GM12878 (cell line): ENCODE data around the gene CCDC66. TPM values are rescaled to one million over a fixed set of nuclear protein-coding genes. Genes with fewer than 3 reads are reported as not detected.

Source experiments
- ATAC-seq: fragments of 200-7000 bp; cut with Tn5 transposase; 3 replicates; pipeline ENCODE4 v1.9.1; 2020; ENCODE audit warnings: mild to moderate bottlenecking, moderate library complexity
- BruUV-seq: library from RNA; stranded (reverse); fragments of 400-500 nt; replicated peaks from 2 replicates; lab custom pipeline; 2021; lab: Mats Ljungman, UMichigan
- CTCF ChIA-PET: fragments of 300-600 bp; sonication (Branson Sonifier 250); formaldehyde crosslinking; extraction: SDS; loops from one replicate; lab custom pipeline; 2021; ENCODE audit warnings: inconsistent platforms; lab: Yijun Ruan, JAX
- POLR2A ChIA-PET: fragments of 350-600 bp; formaldehyde crosslinking; extraction: SDS; loops from one replicate; lab custom pipeline; 2021; ENCODE audit warnings: inconsistent platforms; lab: Charles Lee
- RAD21 ChIA-PET: fragments of 300-600 bp; sonication (Branson Sonifier 250); formaldehyde crosslinking; loops from one replicate; lab custom pipeline; 2023; ENCODE audit warnings: antibody characterized with exemption; ENCODE audit not compliant: unreplicated experiment; lab: Charles Lee
- SMC1A ChIA-PET: fragments of 300-600 bp; sonication (Branson Sonifier 250); formaldehyde crosslinking; loops from one replicate; lab custom pipeline; 2023; ENCODE audit not compliant: unreplicated experiment, uncharacterized antibody; lab: Charles Lee
- DNase-seq: peaks from one replicate; pipeline ENCODE4 v3.0.0-alpha.2; 2011; ENCODE audit warnings: low read depth, low spot score
- FAIRE-seq: peaks from 3 replicates; lab custom pipeline; 2011; peaks lifted over from hg19 to GRCh38; lab: Jason Lieb, UNC
- H2AFZ ChIP-seq: 2 replicates; pipeline ENCODE4 v1.6.0; 2011; ENCODE audit warnings: low read depth, low read length, control low read depth; ENCODE audit not compliant: control insufficient read depth
- H3K27ac ChIP-seq: 2 replicates; pipeline ENCODE4 v1.5.1; 2011; ENCODE audit warnings: control low read depth; ENCODE audit not compliant: control insufficient read depth, insufficient read depth
- H3K27me3 ChIP-seq, 2 experiments: replicated peaks in 1 of 2; 2 replicates each; pipeline versions ENCODE4 v1.6.0 to v1.6.1; 2011; ENCODE audit warnings: low read length in 1 of 2; ENCODE audit not compliant: control insufficient read depth in 2 of 2, insufficient read depth in 2 of 2
- H3K36me3 ChIP-seq, 2 experiments: 2 replicates each; pipeline ENCODE4 v1.5.1; 2011; ENCODE audit warnings: low read length in 1 of 2; ENCODE audit not compliant: control insufficient read depth in 2 of 2, insufficient read depth in 2 of 2
- H3K4me1 ChIP-seq: 2 replicates; pipeline ENCODE4 v1.6.1; 2011; ENCODE audit warnings: mild to moderate bottlenecking, low read length, moderate library complexity, mixed read lengths; ENCODE audit not compliant: control insufficient read depth, insufficient read depth
- H3K4me2 ChIP-seq: 2 replicates; pipeline ENCODE4 v1.6.0; 2011; ENCODE audit warnings: control low read depth; ENCODE audit not compliant: control insufficient read depth, insufficient read depth
- H3K4me3 ChIP-seq: fragments of 200-600 bp; sonication (generic); 2 replicates; pipeline ENCODE4 v1.5.1; 2016
- H3K79me2 ChIP-seq: 2 replicates; pipeline ENCODE4 v1.6.0; 2011; ENCODE audit warnings: low read length; ENCODE audit not compliant: control insufficient read depth, insufficient read depth
- H3K9ac ChIP-seq: 2 replicates; pipeline ENCODE4 v1.8.0; 2011; ENCODE audit warnings: low read length, control low read depth, mixed read lengths; ENCODE audit not compliant: control insufficient read depth, insufficient read depth
- H3K9me3 ChIP-seq: replicated peaks from 3 replicates; pipeline ENCODE4 v1.5.1; 2011; ENCODE audit warnings: mild to moderate bottlenecking, low read length; ENCODE audit not compliant: control insufficient read depth, insufficient read depth
- H4K20me1 ChIP-seq: 2 replicates; pipeline ENCODE4 v1.6.0; 2011; ENCODE audit not compliant: control insufficient read depth, insufficient read depth
- ATF2 ChIP-seq: IDR thresholded peaks from 2 replicates; pipeline ENCODE4 v1.6.1; 2012; ENCODE audit warnings: low read length, inconsistent platforms
- BCLAF1 ChIP-seq: fragments of 450-650 bp; IDR thresholded peaks from 2 replicates; pipeline ENCODE4 v1.6.1; 2017; ENCODE audit warnings: antibody characterized with exemption, mild to moderate bottlenecking, moderate library complexity
- CTCF ChIP-seq, 3 experiments: IDR thresholded peaks in 2 of 3; conservative IDR thresholded peaks in 1 of 3; 2 replicates each; pipeline ENCODE4 v1.5.1; 2011; ENCODE audit warnings: low read depth in 3 of 3, low read length in 3 of 3, mild to moderate bottlenecking in 3 of 3, control low read depth in 2 of 3, moderate library complexity in 2 of 3, inconsistent platforms in 1 of 3, mixed read lengths in 1 of 3; ENCODE audit not compliant: control insufficient read depth in 2 of 3, insufficient read depth in 1 of 3; ENCODE audit errors: extremely low read depth in 1 of 3
- E2F4 ChIP-seq: IDR thresholded peaks from 2 replicates; pipeline ENCODE4 v1.6.1; 2012; ENCODE audit warnings: low read depth, low read length, improper control_type of control experiment
- E4F1 ChIP-seq: fragments of 450-650 bp; IDR thresholded peaks from 2 replicates; pipeline ENCODE4 v1.6.1; 2018; ENCODE audit warnings: borderline replicate concordance, mild to moderate bottlenecking; ENCODE audit not compliant: partially characterized antibody
- EED ChIP-seq: sonication (generic); IDR thresholded peaks from 2 replicates; pipeline ENCODE4 v1.6.1; 2016; ENCODE audit warnings: antibody characterized with exemption, low read depth
- JUND ChIP-seq: IDR thresholded peaks from 2 replicates; pipeline ENCODE4 v1.6.1; 2012; ENCODE audit warnings: low read depth, mild to moderate bottlenecking, low read length, improper control_type of control experiment, moderate library complexity
- KDM1A ChIP-seq: fragments of 200-600 bp; sonication (generic); IDR thresholded peaks from 2 replicates; pipeline ENCODE4 v1.6.1; 2016; ENCODE audit warnings: borderline replicate concordance
- NFYA ChIP-seq: IDR thresholded peaks from 2 replicates; pipeline ENCODE4 v1.6.1; 2011; ENCODE audit warnings: low read depth, mild to moderate bottlenecking, low read length, improper control_type of control experiment, borderline replicate concordance
- NRF1 ChIP-seq: conservative IDR thresholded peaks from 2 replicates; pipeline ENCODE4 v1.6.1; 2011; ENCODE audit warnings: mild to moderate bottlenecking, low read depth, low read length, improper control_type of control experiment
- ZBTB33 ChIP-seq: fragments of 450-650 bp; IDR thresholded peaks from 2 replicates; pipeline ENCODE4 v1.6.1; 2017; ENCODE audit warnings: mild to moderate bottlenecking
- WGBS: methylation state at CpG from one replicate; pipeline ENCODE4 v1.1.6; 2016; ENCODE audit warnings: low lambda C conversion rate; ENCODE audit not compliant: insufficient replicate concordance, insufficient coverage; ENCODE audit errors: missing lambda C conversion rate; 5-methylcytosine and 5-hydroxymethylcytosine counted together
- in situ Hi-C: fragments of 300-500 bp; cut with MboI; formaldehyde crosslinking; loops from 9 replicates; pipeline ENCODE4 v1.14.3; 2018; ENCODE audit warnings: mixed read lengths
- intact Hi-C: fragments of 100-400 bp; cut with micrococcal nuclease; formaldehyde crosslinking; loops from one replicate; pipeline ENCODE4 v1.14.2; 2022; ENCODE audit not compliant: unreplicated experiment
- polyA plus RNA-seq, 11 experiments: library from polyadenylated mRNA; depleted of rRNA in 4 of 11; unstranded in 6 of 11; stranded (reverse) in 5 of 11; fragments of >200 nt; fragmentation: Nextera tagmentation in 4 of 11; fragmentation: Illumina TruSeq in 1 of 11; extraction: Ambion mirVana in 4 of 11; extraction: Trizol in 1 of 11; gene quantifications; 1 replicate in 1 of 11; 2 replicates in 10 of 11; pipeline versions ENCODE4 v1.2.1 to v1.2.3, GENCODE V29; 2011 to 2016; ENCODE audit warnings: inconsistent platforms in 2 of 11, missing spikeins in 2 of 11, low read depth in 1 of 11
- total RNA-seq, 4 experiments: library from RNA; depleted of rRNA in 3 of 4; stranded (reverse); fragments of >200 nt in 3 of 4; fragmentation: Illumina TruSeq in 1 of 4; extraction: Trizol in 1 of 4; gene quantifications; 2 replicates each; pipeline versions ENCODE4 v1.2.1 to v1.2.3, GENCODE V29; 2013 to 2021

Gene CCDC66
- total and polyA plus RNA-seq, 10 of the 15 experiments (the other 5 are each of a cell fraction or from before 2014, with no cell fraction given), result 9.4 to 31.9 (median 18.1) TPM

- Histone ChIP-seq H3K9me3 (no peaks in the 10 kb centered on the region), H3K79me2 (no peaks in the 10 kb centered on the region), H3K4me2 (no peak overlapping the region), H4K20me1 (no peaks in the 10 kb centered on the region), H3K27ac (no peak overlapping the region), H3K36me3 (peaks cover 0 to 39% of the 10 kb centered on the region in 2 experiments; a peak in 3 of 4 replicates), H3K9ac (no peak overlapping the region), H3K27me3 (no peaks in the 10 kb centered on the region), H3K4me3 (no peak overlapping the region), H2AFZ (no peak overlapping the region), H3K4me1 (no peaks in the 10 kb centered on the region)
- ChIA-PET SMC1A (interaction anchor here (1.2 kb wide), 1 partner anchor 9 kb away, joined by 5 read pairs; no protein-coding TSS in a partner anchor), POLR2A (interaction anchor here (0.6 kb wide), 1 partner anchor 8 kb away, joined by 3 read pairs; no protein-coding TSS in a partner anchor), CTCF (interaction anchor here (1.3 to 1.6 kb wide), 2 partner anchors 37 to 324 kb away, joined by 3 to 5 read pairs; no protein-coding TSS in a partner anchor), RAD21 (no interaction called here)
- BruUV-seq, result no TSS peak
- FAIRE-seq, result no peak
- DNase-seq, result no peak
- WGBS, result 96% methylated on average over 2 of the region's 2 CpGs
- in situ Hi-C loops, result no loop called here
- no peak for ATAC-seq
- intact Hi-C loops, result no loop called here
- TF ChIP-seq E4F1, result no peak
- no peak for TF ChIP-seq NFYA
- TF ChIP-seq E2F4, result no peak
- TF ChIP-seq ZBTB33, result no peak
- no peak for TF ChIP-seq NRF1
- no peak for TF ChIP-seq JUND
- TF ChIP-seq EED, result no peak
- no peak for TF ChIP-seq BCLAF1
- no peak for TF ChIP-seq KDM1A
- no peak for TF ChIP-seq CTCF (IDR thresholded peaks at IDR 0.05 in 2 of 3, conservative IDR thresholded peaks at IDR 0.05 in 1 of 3; ENCODE audit: control insufficient read depth in 2 of 3, extremely low read depth in 1 of 3, insufficient read depth in 1 of 3, low read depth in 3 of 3, low read length in 3 of 3)
- TF ChIP-seq ATF2, result no peak
Measured at GRCh38 chr3:56664823-56665222, 107.8 kb downstream of the CCDC66 start.
